HG03060 (cell line): ENCODE results near the gene CXCL3.
"Not testable (repeated sequence)": the region's sequence is repeated elsewhere in the genome, so short reads cannot be mapped to it uniquely, and the experiment has no call there.

Experiments used
- ATAC-seq: cut with Tn5 transposase; IDR thresholded peaks from one replicate; pipeline ENCODE4 v1.9.1; 2021; ENCODE audit warnings: low read depth, moderate number of reproducible peaks; ENCODE audit not compliant: unreplicated experiment

Gene CXCL3

GRCh38 chr4:74038425-74039314 is at the start of gene CXCL3:
TSS of gene CXCL3 (minus strand) at chr4:74038689. CDS start at chr4:74038611, 78 bp downstream.
- no peak for ATAC-seq

DNA sequence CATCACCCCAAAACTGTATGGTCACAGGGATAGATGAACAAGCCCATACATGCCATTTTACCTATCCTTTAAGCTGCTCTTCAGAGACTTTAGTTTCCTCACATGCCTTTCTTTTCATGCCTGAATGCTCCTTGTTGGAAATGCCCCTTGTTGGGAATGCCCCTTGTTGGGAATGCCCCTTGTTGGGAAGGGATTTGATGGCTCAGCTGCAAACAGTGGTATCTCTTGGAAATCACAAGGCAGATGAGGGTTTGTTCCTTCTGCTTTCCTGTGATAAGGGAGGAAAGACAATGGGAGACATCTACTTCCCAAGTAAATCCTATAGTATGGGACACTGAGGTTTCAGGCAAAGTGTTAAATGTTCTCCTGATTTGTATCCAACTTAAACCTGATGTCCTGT is 49.0 kb upstream of the CXCL3 start:
- ATAC-seq: no peak

DNA sequence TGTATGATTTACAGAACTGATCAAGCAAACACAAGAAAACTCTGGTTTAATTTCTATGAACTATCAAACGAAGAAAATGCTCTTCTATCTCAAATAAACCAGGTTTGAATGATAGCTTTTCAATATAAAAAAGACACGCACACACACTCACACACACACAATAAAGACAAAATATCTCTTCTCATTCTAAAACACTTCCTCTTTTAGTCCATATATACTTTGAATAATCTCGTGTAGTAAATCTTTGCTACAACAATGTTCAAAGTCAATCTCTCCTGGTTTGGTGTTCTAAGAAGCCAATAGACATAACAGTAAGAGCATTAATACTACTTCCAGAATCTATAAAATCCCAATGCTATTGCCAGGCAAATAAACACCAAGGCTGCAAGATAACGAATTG is 47.2 kb upstream of the CXCL3 start:
- ATAC-seq: no peak

DNA sequence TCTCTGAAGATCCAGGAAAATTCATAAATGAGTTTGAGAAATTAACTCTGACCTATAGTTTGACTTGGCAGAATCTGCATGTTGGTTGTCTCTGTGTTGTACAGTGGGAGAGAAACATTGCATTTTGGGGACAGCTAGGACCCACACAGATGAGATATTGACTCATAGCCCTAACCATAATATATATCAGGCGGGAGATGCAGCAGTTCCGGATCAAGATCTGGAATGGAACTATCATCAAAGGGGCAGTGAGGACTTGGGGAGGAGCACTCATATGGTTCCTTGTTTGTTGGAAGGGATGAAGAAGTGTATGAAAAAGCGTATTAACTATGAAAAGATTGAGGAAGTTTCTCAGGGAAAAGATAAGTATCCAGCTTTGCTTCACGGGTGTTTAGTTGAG is 46.5 kb upstream of the CXCL3 start:
- ATAC-seq: no peak

DNA sequence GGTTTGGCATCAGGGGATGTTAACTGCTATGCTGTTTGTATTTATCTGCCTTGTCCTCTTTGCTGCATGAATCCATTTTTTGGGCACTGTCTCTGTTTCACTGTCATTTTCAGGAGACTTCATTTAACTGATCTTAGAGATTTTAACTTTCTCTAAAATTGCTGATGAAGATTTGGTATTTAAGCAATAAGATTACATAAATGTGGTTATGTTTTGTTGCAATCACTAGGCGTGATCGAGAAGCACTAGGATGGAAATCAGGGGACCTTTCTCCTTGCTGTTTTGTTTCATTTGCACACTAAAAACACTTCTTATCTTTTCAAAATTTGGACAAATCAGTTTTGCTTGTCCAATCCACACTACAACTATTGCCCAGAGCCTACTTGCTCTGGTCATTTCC is 45.1 kb upstream of the CXCL3 start:
- ATAC-seq: no peak

DNA sequence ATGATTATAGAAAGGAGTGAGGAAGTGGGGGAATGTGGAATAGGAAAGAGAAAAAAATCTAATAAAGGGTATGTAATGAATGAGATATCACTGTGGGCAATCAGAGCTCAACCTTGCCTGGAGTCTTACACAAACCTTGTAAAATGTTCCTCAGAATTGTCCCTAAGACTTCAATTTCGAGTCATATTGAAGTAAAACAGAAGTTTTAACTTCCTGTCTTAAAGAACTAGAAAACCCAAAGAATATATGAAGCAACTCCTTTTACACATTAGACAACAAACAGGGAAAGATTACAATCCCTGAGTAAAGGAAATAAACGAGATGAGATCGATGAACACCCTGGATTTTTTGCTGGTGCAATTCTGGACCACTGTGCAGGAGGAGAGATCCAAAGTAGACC is 42.5 kb upstream of the CXCL3 start:
- no peak for ATAC-seq

GRCh38 chr4:74080351-74080750 is 41.9 kb upstream of the CXCL3 start:
- not testable (repeated sequence) for ATAC-seq

GRCh38 chr4:74079024-74079423 is 40.5 kb upstream of the CXCL3 start:
- not testable (repeated sequence) for ATAC-seq

DNA sequence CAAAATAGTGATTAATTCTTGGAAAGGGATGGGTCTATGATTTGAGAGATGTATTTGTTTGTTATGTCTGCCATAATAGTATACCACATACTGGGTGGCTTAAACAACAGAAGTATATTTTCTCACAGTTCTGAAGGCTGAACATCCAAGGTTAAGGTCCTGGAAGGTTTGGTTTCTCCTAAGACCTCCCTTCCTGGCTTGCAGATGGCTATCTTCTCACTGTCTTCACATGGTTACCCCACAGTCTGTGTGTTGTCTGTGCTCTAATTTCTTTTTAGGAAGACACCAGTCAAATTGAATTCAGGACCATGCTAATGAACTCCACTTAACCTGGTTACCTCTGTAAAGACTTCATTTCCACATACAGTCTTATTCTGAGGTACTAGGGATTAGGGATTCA is 34.9 kb upstream of the CXCL3 start:
- ATAC-seq: no peak

GRCh38 chr4:74072739-74073138 is 34.2 kb upstream of the CXCL3 start:
- ATAC-seq: no peak

GRCh38 chr4:74067586-74067985 is 29.1 kb upstream of the CXCL3 start:
- no peak for ATAC-seq

GRCh38 chr4:74066232-74066631 is 27.7 kb upstream of the CXCL3 start:
- ATAC-seq: no peak

DNA sequence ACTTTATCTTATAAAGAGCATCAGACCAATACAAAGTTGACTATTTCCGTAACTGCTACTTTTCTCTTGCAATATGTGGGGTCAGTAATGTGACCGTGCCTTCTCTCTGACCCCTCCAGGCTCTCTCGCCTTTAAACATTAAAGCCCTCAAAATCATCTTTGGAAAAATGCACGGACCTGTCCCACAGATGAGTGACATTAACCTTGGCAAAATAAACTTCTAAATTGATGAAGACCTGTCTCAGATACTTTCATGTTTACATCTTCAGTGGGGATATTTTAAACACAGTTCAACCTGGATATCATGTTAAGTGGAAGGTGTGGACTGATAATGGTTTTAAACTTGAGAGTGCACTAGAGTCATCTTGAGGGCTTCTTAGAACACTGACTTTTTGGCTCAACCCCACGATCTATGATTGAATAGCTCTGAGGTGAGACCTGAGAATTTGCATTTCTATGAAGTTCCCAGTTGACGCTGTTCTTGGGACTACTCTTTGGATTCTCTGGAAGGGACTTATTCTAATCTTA is 26.7 kb upstream of the CXCL3 start:
- ATAC-seq: no peak

DNA sequence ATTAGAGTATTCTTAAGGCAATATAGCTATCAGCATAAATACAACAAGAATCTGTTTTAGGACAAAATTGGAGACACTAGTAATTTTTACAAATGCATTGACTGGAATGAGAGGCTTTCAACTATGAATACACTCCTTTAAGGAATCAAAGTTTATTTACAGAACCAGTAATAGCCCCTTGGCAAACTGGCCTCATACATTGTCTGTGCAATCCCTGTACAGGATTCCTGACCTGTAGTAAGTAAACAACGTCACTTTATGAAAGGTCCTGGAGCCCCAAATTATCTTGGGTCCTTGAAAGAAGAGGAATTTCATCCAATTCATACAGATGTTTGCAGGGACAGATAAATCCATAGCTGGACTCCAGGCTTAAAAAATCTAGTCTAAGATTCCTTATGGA is 25.4 kb upstream of the CXCL3 start:
- no peak for ATAC-seq

DNA sequence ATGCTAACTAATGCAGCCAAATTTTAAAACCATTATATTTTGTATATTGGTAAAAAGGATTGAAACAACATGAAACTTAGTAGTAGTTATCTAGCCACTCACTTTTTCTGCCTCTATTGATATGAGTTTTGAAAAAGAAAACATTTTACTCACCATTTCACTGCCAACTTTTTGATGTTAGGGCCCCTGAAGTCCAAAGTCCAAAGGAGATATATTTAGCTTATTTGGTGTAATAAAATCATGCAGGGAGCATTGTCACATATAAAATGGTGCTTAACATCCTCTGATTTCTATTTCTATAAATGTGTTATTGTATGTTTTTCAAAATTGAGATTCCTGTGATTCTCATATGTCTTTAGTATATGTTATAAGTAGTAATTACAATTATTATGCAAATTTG is 24.5 kb upstream of the CXCL3 start:
- no peak for ATAC-seq

DNA sequence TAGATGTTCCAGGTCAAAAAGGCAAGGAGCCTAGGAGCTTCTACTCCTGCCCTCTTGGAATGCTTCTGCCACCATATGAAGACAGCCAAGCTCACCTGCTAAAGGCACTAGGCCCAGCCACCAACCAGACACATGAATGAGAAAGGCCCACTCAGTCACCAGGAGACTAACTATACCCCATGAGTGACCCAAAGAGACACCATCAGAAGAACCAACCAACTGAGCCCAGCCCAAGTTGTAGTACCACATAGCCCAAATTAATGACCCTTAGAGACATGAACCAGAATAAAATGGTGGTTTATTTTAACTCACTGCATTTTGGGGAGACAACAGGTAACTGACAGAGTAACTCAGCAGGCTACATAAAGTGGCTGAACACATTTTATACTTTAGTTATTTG is 22.9 kb upstream of the CXCL3 start:
- no peak for ATAC-seq

- no peak for ATAC-seq
Observed at GRCh38 chr4:74059161-74059829, 20.8 kb upstream of the CXCL3 start.

- no peak for ATAC-seq
Observed at GRCh38 chr4:74058048-74058651, 19.7 kb upstream of the CXCL3 start.

GRCh38 chr4:74057588-74057987 is 19.1 kb upstream of the CXCL3 start:
- no peak for ATAC-seq

DNA sequence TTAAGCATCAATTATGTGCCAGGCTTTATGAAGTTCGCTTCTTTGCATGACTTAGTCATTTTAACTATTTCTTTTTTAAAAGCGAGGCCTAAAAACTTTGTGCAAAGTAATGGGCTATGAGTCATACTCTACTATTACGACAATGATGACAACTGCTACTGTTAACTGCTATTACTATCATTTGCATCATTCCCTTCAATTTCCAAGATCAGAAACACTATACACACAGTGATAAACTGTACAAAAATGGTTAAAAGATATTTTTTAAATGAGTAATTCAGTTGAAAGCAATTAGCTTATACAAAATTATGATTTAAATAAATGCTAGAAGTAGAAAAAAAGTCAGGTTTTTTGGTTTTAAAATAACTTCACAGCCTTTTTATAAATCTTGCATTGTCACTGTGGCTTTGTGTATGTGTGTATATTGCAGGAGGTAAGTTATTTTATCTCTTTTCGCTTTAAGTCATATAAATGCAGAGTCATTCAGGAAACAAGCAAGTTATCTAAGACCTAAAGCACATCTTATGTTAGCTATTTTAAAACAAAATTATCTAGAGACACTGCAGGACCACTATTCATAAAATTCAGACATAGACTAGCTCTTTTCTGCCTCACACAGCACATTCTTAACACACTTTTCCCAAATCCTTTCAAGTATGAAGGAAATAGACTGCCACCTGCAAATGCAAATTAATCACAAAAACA is 18.5 kb upstream of the CXCL3 start:
- ATAC-seq: no peak
